AG09309 (cell line): ENCODE results near the gene CALHM2.
A peak's percentile ranks its signal among the peaks of the same experiment; 100 is the strongest.

ENCODE experiments used
- DNase-seq: peaks from one replicate; pipeline ENCODE4 v3.0.0-alpha.2; 2010; ENCODE audit warnings: low read depth
- H3K4me3 ChIP-seq: 2 replicates; pipeline ENCODE4 v1.5.1; 2011; ENCODE audit warnings: mild to moderate bottlenecking, low read depth, low read length, moderate library complexity; ENCODE audit not compliant: control insufficient read depth
- TF ChIP-seq, protein P1 (sequence below): IDR thresholded peaks from 2 replicates; pipeline ENCODE4 v1.5.1; 2011; ENCODE audit warnings: mild to moderate bottlenecking, low read depth, low read length, inconsistent platforms; ENCODE audit not compliant: insufficient read depth, control insufficient read depth; ENCODE audit errors: missing control alignments

The CALHM2 gene

DNA sequence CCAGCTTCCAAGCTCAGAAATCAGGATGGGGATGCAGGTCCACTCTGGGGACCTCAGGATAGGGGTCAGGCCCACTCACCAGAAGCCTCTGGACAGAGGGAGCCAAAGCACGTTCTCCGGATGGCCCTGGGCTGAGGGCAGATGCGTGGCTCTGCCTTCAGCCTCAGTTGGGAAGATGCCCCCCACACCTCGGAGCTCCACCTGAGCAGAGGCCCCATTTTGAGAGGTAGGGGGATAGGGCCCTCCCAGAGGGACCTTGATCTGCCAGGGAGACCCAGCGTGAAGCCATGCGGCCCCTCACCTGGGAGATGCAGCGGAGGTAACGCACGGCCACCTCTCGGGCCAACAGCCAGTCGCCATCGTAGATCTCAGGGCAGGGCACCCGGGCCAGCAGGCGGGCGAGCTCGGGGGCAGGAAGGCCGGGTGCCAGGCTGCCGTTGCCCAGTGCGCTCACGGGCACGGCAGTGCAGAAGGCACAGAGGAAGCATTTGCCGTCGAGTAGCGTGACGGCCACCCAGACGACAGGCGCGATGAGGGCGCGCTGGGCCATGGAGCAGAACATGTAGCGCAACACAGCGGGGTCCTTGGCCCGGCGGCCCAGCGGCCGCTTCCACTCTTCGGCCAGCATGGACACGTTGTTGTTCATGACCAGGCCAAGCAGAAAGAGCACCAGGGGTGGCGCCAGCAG is 5.9 kb upstream of the CALHM2 start:
- TF ChIP-seq, protein P1, sequence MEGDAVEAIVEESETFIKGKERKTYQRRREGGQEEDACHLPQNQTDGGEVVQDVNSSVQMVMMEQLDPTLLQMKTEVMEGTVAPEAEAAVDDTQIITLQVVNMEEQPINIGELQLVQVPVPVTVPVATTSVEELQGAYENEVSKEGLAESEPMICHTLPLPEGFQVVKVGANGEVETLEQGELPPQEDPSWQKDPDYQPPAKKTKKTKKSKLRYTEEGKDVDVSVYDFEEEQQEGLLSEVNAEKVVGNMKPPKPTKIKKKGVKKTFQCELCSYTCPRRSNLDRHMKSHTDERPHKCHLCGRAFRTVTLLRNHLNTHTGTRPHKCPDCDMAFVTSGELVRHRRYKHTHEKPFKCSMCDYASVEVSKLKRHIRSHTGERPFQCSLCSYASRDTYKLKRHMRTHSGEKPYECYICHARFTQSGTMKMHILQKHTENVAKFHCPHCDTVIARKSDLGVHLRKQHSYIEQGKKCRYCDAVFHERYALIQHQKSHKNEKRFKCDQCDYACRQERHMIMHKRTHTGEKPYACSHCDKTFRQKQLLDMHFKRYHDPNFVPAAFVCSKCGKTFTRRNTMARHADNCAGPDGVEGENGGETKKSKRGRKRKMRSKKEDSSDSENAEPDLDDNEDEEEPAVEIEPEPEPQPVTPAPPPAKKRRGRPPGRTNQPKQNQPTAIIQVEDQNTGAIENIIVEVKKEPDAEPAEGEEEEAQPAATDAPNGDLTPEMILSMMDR = no peak
- no peak overlapping the region for H3K4me3 ChIP-seq
- no peak for DNase-seq

DNA sequence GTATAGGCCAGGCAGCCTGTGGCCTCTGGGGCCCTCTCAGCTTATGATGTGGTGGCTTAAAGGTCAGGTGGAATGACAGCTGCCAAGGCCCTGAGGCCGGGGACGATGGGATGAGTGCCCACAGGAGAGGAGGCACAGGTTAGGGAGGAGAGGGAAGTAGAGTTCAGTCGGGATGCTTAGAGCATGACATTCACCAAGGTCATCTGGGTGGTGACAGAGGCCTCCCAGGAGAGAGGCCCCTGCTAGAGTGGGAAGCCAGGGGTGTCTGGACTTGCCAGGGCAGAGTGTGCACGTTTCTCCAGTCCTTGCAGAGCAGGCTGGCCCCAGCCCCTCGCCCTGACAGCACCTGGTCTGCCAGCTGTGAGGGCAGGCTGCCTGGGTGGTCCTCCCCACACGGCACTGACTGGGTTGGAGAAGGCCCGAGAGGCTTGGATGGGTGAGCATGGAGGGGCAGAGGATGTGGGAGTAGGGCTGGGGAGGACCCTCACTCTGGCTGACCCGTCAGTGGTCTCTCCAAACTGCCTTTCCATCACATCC is 5.1 kb upstream of the CALHM2 start:
- DNase-seq = no peak
- TF ChIP-seq, protein P1 = no peak

DNA sequence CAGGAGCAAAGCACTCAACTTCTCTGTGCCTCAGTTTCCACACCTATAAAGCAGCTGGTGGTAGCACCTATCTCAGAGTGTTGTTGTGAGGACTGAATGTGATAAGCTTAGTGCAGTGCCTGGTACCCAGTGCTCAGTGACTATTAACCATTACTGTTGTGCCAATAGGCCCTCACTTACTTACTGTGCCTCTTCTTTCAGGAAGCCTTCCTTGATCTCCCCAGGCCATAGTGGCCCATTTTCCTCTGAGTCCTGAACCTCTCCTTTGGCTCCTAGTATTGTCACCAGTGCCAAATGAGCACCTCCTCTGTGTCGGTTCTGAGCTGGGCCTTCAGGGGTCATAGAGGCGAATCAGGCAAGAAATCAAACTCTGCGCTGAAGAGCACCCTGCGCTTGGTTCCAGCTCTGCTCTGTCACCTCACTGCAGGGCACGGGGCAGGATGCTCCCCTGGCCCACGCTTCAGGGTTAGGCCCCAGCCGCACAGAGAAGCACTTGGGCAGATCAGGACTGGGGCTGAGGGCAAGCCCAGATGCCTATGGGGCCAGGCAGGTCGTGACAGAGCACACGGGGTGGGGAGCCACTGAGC is 4.0 kb upstream of the CALHM2 start:
- TF ChIP-seq, protein P1 = no peak
- no peak for DNase-seq
- no peak overlapping the region for H3K4me3 ChIP-seq

More for the DNA sequence above, 5.1 kb upstream of the CALHM2 start:
- H3K4me3 ChIP-seq = no peak overlapping the region

DNA sequence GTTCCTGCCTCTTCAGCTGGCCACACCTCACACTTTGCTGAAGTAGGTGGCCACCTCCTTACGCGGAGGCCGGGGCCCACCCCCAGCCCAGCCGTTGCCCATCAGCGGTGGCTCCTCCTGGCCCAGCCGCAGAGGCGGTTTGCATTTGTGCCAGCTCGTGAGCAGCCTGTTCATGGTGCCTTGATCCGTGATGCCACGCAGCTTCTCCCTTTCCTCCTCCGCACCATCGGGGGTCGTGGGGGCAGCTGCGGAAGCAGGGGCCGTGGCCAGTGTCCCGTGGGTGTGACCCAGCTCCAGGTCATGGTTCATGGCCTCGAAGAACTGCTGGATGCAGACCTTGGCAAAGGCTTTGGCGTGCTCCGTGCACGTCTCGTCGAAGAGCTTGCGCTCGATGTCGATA is 3.1 kb upstream of the CALHM2 start:
- no peak overlapping the region for H3K4me3 ChIP-seq
- TF ChIP-seq, protein P1 = no peak
- no peak for DNase-seq

DNA sequence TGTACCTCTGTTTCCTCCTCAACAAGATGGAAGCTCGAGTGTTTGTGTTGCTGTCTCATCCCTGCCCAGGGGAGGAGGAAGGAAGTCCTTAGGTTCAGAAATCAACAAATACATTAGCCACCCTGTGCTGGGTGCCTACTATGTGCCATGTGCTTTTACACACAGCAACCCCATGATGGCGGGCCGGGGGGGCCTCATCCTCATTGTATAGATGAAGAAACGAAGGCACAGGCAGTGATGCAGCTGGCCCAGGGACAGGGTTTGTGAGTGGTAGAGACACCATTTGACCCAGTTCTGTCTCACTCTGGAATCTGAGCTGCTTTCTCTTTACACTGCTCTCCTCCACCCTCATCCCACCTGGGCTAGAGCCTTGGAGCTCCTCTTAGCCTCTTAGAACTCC is 1.9 kb upstream of the CALHM2 start:
- TF ChIP-seq, protein P1 = no peak
- DNase-seq = no peak
- H3K4me3 ChIP-seq = no peak overlapping the region

DNA sequence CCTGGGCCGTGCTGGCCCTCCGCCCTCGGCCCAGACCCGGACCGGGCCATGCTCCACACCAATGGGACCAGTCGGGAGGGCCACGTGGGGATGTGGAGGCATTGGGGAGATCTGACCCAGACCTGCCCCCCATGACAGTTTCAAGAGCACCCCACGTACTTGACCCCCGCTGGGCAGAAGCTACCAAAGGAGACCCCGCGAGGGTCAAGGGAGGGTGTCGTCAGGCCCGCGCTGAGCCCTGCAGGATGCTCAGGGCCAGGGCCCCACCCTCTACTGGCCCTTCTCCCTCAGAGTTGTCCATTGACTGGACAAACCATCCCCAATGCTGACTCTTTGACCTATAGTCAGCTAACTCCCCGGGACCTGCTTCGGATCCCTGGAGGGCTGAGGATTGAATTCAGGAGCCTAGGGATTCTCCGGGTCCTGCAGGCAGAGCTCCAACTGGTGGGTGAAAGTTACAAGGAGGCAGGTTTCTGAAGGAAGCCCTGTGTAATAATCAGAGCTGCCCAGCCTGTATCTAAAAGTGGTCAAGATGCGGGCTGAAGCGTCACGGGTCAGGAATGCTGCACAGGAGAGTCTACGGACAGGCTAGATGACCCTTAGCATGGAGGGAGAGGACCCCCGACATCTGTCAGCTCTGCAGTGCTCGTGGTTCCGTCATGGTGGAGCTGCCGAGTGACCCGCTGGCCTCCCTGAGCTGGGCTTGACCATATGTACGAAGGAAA is 498 bp upstream of the CALHM2 start:
- TF ChIP-seq, protein P1 = no peak
- H3K4me3 ChIP-seq = peak overlapping the region; percentile 96
- no peak for DNase-seq
